ENCODE data around the gene MUC5AC.
"Not testable (repeated sequence)": the region's sequence is repeated elsewhere in the genome, so short reads cannot be mapped to it uniquely, and the experiment has no call there.

GRCh38 chr11:1243521-1243920 is 85.8 kb downstream of the MUC5AC start:
- TF ChIP-seq EZH2 (IDR thresholded peaks at IDR 0.05; ENCODE audit: borderline replicate concordance, low read depth, low read length, poor library complexity, severe bottlenecking); CTCF (conservative IDR thresholded peaks at IDR 0.05; ENCODE audit: low read depth, low read length): not testable (repeated sequence)
